Measurements from ENCODE around the gene SELENOM.

Gene SELENOM, protein sequence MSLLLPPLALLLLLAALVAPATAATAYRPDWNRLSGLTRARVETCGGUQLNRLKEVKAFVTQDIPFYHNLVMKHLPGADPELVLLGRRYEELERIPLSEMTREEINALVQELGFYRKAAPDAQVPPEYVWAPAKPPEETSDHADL

DNA sequence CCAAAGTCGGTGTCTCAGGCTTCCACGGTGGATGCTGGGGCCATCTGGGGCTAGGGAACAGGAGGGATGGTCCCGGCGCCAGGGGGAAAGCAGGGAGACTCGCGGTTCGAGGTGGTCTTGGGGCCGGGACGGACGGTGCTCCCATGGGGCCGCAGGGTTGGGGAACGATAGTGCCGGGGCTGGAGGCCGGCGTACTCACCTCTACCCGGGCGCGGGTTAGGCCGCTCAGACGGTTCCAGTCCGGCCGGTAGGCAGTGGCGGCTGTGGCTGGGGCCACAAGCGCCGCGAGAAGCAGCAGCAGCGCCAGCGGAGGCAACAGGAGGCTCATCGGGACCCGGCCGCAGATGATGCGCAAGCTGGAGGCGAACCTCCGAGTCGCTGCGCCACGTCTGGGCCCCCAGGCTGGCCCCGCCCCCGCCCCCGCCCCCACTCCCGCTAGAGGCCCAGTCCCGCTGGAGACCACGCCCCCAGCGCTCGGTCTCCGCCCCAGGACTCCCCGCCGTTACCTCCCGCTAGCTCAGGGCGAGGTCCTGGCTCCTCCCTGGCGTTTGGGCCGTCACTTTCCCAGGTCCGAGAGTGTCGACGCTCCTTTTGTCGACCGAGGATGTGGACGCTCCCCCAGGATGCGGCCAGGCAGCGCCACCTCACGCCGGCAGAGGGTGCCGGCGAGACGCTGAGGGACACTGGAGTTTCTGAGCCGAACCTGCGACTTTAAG lies at the start of gene SELENOM:
Gene SELENOM (minus strand): TSS at position 391 of the 716 bp plus-strand sequence. CDS start 63 bp downstream, at position 328.
- TF ChIP-seq, protein P1, sequence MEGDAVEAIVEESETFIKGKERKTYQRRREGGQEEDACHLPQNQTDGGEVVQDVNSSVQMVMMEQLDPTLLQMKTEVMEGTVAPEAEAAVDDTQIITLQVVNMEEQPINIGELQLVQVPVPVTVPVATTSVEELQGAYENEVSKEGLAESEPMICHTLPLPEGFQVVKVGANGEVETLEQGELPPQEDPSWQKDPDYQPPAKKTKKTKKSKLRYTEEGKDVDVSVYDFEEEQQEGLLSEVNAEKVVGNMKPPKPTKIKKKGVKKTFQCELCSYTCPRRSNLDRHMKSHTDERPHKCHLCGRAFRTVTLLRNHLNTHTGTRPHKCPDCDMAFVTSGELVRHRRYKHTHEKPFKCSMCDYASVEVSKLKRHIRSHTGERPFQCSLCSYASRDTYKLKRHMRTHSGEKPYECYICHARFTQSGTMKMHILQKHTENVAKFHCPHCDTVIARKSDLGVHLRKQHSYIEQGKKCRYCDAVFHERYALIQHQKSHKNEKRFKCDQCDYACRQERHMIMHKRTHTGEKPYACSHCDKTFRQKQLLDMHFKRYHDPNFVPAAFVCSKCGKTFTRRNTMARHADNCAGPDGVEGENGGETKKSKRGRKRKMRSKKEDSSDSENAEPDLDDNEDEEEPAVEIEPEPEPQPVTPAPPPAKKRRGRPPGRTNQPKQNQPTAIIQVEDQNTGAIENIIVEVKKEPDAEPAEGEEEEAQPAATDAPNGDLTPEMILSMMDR (IDR thresholded peaks at IDR 0.05), result peak; percentile 98

DNA sequence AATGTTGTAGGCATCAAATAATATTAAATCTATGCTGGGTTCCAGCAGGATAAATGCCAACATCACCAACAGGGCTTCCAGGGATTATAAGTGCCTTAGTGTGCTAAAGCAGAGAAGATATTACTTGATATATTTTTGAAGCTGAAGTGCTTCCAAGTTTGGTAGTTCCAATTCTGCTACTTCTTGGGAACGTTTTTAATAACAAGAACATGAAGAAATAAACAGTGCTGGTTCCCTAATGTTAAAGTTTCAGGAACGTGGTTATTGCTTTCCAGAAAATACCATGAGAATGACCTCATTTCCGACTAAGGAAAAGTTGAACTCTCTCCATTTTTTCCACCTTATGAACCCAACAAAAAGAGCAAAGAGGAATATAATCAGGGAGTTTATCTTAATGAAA lies 48.1 kb upstream of the SELENOM start:
- TF ChIP-seq, protein P1 (IDR thresholded peaks at IDR 0.05), result no peak

DNA sequence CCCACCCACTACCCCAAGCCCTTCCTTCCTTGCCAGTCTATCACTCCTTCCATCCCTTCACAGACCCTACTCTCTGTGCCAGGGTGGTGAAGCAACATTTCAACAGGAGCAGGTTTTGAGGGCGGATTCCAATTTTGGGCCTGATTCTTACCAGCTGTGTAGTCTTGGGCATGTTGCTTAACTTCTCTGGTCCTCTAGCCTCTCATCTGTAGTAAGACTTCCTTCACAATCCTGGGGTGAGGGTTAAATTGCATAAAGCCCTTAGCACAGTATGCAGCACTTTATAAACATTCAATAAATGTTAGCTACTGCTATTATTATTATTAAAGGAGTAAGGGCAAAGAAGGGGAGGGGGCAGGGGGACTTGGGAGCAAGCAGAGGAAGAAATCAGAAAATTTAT lies 47.6 kb upstream of the SELENOM start:
- TF ChIP-seq, protein P1 (IDR thresholded peaks at IDR 0.05), result no peak

DNA sequence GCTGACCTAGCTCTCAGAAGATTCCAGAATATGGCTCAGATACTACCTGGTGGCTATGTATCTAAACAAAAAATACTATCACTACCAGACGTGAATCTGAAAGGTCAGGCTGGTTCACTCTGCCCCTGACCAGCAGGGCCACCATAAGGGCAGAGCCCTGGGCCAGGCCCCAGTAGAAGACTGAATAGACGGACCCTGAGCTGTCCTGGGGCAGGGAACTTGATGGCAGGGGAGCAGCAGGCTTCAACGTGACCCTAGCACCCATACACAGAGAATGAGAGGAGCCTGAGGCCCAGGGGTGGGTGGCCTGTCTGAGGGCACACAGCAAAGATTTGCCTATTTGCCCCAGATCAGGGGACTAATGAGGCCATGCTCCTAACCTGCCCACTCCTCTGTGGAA lies 46.0 kb upstream of the SELENOM start:
- TF ChIP-seq, protein P1 (IDR thresholded peaks at IDR 0.05), result no peak

DNA sequence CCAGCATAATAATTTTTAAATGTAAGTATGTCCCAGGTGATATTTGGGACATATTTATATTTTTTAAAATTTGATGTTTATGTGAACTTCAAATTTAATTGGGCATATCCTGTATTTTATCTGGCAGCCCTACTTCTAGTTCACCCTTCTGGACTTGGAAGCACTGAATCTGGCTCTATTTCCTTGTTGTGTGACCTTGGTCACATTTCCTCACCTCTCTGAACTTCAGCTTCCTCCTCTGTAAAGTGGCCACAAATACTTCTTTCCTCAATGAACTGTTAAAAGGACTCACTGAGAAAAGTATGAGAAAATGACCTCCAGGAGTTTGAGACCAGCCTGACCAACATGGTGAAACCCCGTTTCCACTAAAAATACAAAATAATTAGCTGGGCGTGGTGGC lies 44.5 kb upstream of the SELENOM start:
- TF ChIP-seq, protein P1 (IDR thresholded peaks at IDR 0.05), result no peak

DNA sequence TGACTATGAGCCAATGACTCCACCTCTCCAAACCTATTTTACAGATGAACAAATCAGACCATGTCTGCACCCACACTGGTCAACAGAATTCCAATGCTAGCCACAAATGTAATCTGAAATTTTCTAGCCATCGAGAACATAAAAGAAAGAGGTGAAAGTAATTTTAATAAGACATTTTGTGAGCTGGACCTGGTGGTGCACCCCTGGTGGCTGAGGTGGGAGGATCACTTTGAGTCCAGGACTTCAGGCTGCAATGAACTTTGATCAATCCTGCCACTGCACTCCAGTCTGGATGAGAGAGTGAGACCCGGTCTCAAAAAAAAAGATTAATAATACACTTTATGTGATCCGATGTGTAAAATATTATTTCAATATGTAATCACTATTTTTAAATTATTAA lies 43.2 kb upstream of the SELENOM start:
- TF ChIP-seq, protein P1 (IDR thresholded peaks at IDR 0.05), result peak; percentile 32; the same call in 1 of the 2 replicates

DNA sequence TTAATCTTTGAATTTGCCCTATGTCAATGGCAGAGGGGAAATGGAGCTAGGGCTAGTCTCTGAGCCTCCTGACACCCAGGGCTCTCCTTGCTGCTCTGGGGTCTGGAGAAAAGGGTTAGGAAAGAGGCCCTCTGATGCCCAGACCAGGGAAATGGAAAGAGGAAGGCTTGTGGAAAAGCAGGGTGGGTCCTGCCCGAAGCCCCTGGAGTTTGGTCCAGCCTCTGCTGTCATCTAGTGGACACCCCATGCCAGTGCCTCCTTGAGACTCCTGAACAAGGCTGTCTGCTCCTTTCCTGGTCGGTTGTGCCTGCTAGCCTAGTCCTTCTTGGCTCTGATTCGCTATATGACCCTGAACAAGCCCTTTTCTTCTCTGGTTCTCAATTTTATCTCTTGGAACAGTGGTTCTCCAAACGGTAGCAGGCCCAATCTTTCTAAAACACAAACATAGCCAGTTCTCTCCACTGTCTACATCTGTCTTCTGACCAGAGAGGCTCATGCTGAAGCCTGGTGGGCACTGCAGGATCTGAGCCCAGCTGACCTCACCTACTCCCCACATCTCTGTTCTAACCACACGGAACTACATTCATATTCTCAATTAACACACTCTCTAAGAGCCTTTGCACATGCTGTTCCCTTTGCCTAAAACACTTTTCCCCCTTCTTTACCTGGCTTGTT lies 41.7 kb upstream of the SELENOM start:
- TF ChIP-seq, protein P1 (IDR thresholded peaks at IDR 0.05), result peak; percentile 90
